Gastroesophageal sphincter (tissue), 3 donors: ENCODE measurements around the gene PA2G4.
A peak's percentile ranks its signal among the peaks of the same experiment; 100 is the strongest.

Experiments
- CTCF ChIP-seq, 4 experiments: fragments of 200-600 bp in 2 of 4; fragments of 450-650 bp in 2 of 4; sonication (generic) in 1 of 4; IDR thresholded peaks; one replicate each; pipeline ENCODE4 v1.5.1; 2017 to 2019; ENCODE audit warnings: antibody characterized with exemption in 4 of 4, mild to moderate bottlenecking in 2 of 4, moderate library complexity in 2 of 4
- EP300 ChIP-seq: sonication (generic); formaldehyde crosslinking; IDR thresholded peaks from one replicate; pipeline ENCODE4 v1.6.1; 2017; ENCODE audit warnings: antibody characterized with exemption, mild to moderate bottlenecking
- POLR2A ChIP-seq, 2 donors: fragments of 450-650 bp; IDR thresholded peaks; one replicate each; pipeline ENCODE4 v1.6.1; 2017; ENCODE audit warnings: antibody characterized with exemption in 2 of 2, mild to moderate bottlenecking in 2 of 2, moderate library complexity in 1 of 2
- POLR2AphosphoS5 ChIP-seq: sonication (generic); formaldehyde crosslinking; IDR thresholded peaks from one replicate; pipeline ENCODE4 v1.6.1; 2017; ENCODE audit warnings: antibody characterized with exemption

- peak in 2 of 4 experiments; percentile 19 to 21 for TF ChIP-seq CTCF (IDR thresholded peaks at IDR 0.05)
- no peak for TF ChIP-seq EP300
- TF ChIP-seq POLR2AphosphoS5, result peak; percentile 97
- peak; percentile 91 to 94 for TF ChIP-seq POLR2A (IDR thresholded peaks at IDR 0.05)
These were observed 23.7 kb downstream of the PA2G4 start, which contains the start of gene ESYT1 for GRCh38 chr12:56127888-56128669.
